RWPE1 (cell line): ENCODE results near the gene PPFIBP1.
A peak's percentile ranks its signal among the peaks of the same experiment; 100 is the strongest.

Source experiments
- CTCF ChIA-PET: fragments of 350-600 bp; sonication (Branson Sonifier 250); formaldehyde crosslinking; extraction: SDS; loops from one replicate; lab custom pipeline; 2021; lab: Yijun Ruan, JAX
- POLR2A ChIA-PET: fragments of 400-600 bp; formaldehyde crosslinking; extraction: SDS; loops from one replicate; lab custom pipeline; 2020; ENCODE audit warnings: antibody characterized with exemption; ENCODE audit not compliant: low non-redundant PET; lab: Yijun Ruan, JAX
- DNase-seq: peaks from one replicate; pipeline ENCODE4 v3.0.0; 2012; ENCODE audit warnings: low spot score
- H3K27ac ChIP-seq: fragments of 450-650 bp; 2 replicates; pipeline ENCODE4 v1.5.1; 2017
- CTCF ChIP-seq: fragments of 450-650 bp; conservative IDR thresholded peaks from 2 replicates; pipeline ENCODE4 v1.5.1; 2017; ENCODE audit warnings: low read depth, mild to moderate bottlenecking

Gene PPFIBP1

GRCh38 chr12:27561535-27562350, 37.7 kb downstream of the PPFIBP1 start:
- TF ChIP-seq CTCF = no peak
- DNase-seq = no peak
- POLR2A ChIA-PET = no interaction called here
- CTCF ChIA-PET = interaction anchor here (0.6 kb wide), 1 partner anchor 95 kb away, joined by 4 read pairs; no protein-coding TSS in a partner anchor
- no peak overlapping the region for H3K27ac ChIP-seq

- ChIA-PET CTCF (no interaction called here), POLR2A (no interaction called here)
- TF ChIP-seq CTCF = no peak
- H3K27ac ChIP-seq = peak overlapping the region; percentile 72
- no peak for DNase-seq
These were observed 40.7 kb downstream of the PPFIBP1 start for GRCh38 chr12:27564612-27565213.

- ChIA-PET CTCF (no interaction called here), POLR2A (interaction anchor here (0.7 kb wide), 1 partner anchor 61 kb away, joined by 8 read pairs; no protein-coding TSS in a partner anchor)
- no peak for TF ChIP-seq CTCF
- no peak overlapping the region for H3K27ac ChIP-seq
- DNase-seq = no peak
These were observed 42.2 kb downstream of the PPFIBP1 start for GRCh38 chr12:27566159-27566558.

GRCh38 chr12:27566626-27567025, 42.6 kb downstream of the PPFIBP1 start:
- ChIA-PET CTCF (no interaction called here), POLR2A (no interaction called here)
- no peak overlapping the region for H3K27ac ChIP-seq
- no peak for DNase-seq
- no peak for TF ChIP-seq CTCF

- TF ChIP-seq CTCF = no peak
- CTCF ChIA-PET = no interaction called here
- H3K27ac ChIP-seq = no peak overlapping the region
- DNase-seq = peak; percentile 33
- POLR2A ChIA-PET = no interaction called here
These were observed 47.5 kb downstream of the PPFIBP1 start for GRCh38 chr12:27571463-27571862.

- DNase-seq = no peak
- no peak for TF ChIP-seq CTCF
- ChIA-PET POLR2A (no interaction called here), CTCF (interaction anchor here (0.6 kb wide), 1 partner anchor 172 kb away, joined by 3 read pairs; no protein-coding TSS in a partner anchor)
- no peak overlapping the region for H3K27ac ChIP-seq
These were observed 48.7 kb downstream of the PPFIBP1 start for GRCh38 chr12:27572486-27573255.
